ENCODE results near the gene GPRIN3. TPM values are rescaled to one million over a fixed set of nuclear protein-coding genes. Genes with fewer than 3 reads are reported as not detected.
"Not testable (repeated sequence)": the region's sequence is repeated elsewhere in the genome, so short reads cannot be mapped to it uniquely, and the experiment has no call there.

The GPRIN3 gene
- total RNA-seq, 2 donors from 2014 or later: 5.2 to 7.8 TPM

GRCh38 chr4:89256203-89256800 is 51.3 kb downstream of the GPRIN3 start:
- TF ChIP-seq, protein P1, sequence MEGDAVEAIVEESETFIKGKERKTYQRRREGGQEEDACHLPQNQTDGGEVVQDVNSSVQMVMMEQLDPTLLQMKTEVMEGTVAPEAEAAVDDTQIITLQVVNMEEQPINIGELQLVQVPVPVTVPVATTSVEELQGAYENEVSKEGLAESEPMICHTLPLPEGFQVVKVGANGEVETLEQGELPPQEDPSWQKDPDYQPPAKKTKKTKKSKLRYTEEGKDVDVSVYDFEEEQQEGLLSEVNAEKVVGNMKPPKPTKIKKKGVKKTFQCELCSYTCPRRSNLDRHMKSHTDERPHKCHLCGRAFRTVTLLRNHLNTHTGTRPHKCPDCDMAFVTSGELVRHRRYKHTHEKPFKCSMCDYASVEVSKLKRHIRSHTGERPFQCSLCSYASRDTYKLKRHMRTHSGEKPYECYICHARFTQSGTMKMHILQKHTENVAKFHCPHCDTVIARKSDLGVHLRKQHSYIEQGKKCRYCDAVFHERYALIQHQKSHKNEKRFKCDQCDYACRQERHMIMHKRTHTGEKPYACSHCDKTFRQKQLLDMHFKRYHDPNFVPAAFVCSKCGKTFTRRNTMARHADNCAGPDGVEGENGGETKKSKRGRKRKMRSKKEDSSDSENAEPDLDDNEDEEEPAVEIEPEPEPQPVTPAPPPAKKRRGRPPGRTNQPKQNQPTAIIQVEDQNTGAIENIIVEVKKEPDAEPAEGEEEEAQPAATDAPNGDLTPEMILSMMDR (IDR thresholded peaks at IDR 0.05): no peak
- Histone ChIP-seq H3K36me3 (no peaks in the 10 kb centered on the region), H3K4me3 (no peak overlapping the region), H3K4me1 (peaks cover 0 to 42% of the 10 kb centered on the region in 2 donors), H3K9me3 (no peaks in the 10 kb centered on the region), H3K27me3 (no peaks in the 10 kb centered on the region), H3K27ac (no peak overlapping the region)
- DNase-seq (ENCODE audit: low spot score): no peak

GRCh38 chr4:89254847-89255246 is 52.8 kb downstream of the GPRIN3 start:
- no peak for DNase-seq (ENCODE audit: low spot score)
- peaks cover 0 to 36% of the 10 kb centered on the region in 2 donors for H3K4me1 ChIP-seq
- no peak overlapping the region for H3K4me3 ChIP-seq
- H3K9me3 ChIP-seq: no peaks in the 10 kb centered on the region
- no peaks in the 10 kb centered on the region for H3K27me3 ChIP-seq
- no peak overlapping the region for H3K27ac ChIP-seq
- no peaks in the 10 kb centered on the region for H3K36me3 ChIP-seq
- TF ChIP-seq, protein P1 (IDR thresholded peaks at IDR 0.05): peak; percentile 48 to 80

DNA sequence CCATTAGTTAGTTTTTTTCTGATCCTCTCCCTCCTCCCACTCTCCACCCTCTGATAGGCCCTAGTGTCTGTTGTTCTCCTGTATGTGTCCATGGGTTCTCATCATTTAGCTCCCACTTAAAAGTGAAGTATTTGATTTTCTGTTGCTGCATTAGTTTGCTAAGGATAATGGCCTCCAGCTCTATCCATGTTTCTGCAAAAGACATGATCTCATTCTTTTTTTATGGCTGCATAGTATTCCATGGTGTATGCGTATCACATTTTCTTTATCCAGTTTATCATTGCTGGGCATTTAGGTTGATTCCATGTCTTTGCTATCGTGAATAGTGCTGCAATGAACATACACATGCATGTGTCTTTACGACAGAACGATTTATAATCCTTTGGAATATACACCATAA is 53.3 kb downstream of the GPRIN3 start:
- H3K36me3 ChIP-seq; DNase-seq (ENCODE audit: low spot score); H3K27ac ChIP-seq; H3K27me3 ChIP-seq; H3K4me3 ChIP-seq; H3K9me3 ChIP-seq: not testable (repeated sequence)
- H3K4me1 ChIP-seq: peaks cover 0 to 31% of the 10 kb centered on the region in 2 donors

DNA sequence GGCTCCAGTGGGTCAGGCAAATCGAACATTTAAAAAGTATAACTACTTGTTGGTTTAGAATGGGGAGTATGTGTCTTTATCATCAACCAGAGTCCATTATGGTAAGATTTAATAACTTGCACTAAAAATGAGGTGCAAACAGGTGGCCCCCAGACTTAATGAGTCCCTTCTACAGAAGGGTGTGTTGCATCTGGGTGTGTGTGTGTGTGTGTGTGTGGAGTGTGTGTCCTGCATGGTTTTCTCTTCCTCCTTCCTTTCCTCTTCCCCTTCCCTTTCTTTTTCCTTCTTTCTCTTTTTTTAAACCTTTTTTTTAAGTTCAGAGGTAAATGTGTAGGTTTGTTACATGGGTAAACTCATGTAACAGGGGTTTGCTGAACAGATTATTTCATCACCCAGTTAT is 53.7 kb downstream of the GPRIN3 start:
- peaks cover 6% of the 10 kb centered on the region for H3K36me3 ChIP-seq
- no peak for DNase-seq (ENCODE audit: low spot score)
- H3K27me3 ChIP-seq: no peaks in the 10 kb centered on the region
- H3K9me3 ChIP-seq: no peaks in the 10 kb centered on the region
- TF ChIP-seq, protein P1 (IDR thresholded peaks at IDR 0.05): no peak
- peaks cover 0 to 27% of the 10 kb centered on the region in 2 donors for H3K4me1 ChIP-seq
- no peak overlapping the region for H3K4me3 ChIP-seq
- H3K27ac ChIP-seq: no peak overlapping the region

- Histone ChIP-seq H3K27ac (no peak overlapping the region), H3K9me3 (no peaks in the 10 kb centered on the region)
- no peak for DNase-seq (ENCODE audit: low spot score)
These were observed 54.3 kb downstream of the GPRIN3 start for GRCh38 chr4:89253311-89253710.

GRCh38 chr4:89251396-89251795 is 56.2 kb downstream of the GPRIN3 start:
- Histone ChIP-seq H3K4me1 (peaks cover 0 to 7% of the 10 kb centered on the region in 2 donors), H3K4me3 (no peak overlapping the region), H3K36me3 (peaks cover 6% of the 10 kb centered on the region), H3K27me3 (no peaks in the 10 kb centered on the region), H3K27ac (no peak overlapping the region), H3K9me3 (no peaks in the 10 kb centered on the region)
- TF ChIP-seq, protein P1 (IDR thresholded peaks at IDR 0.05): no peak
- DNase-seq (ENCODE audit: low spot score): no peak

More at GRCh38 chr4:89253311-89253710, 54.3 kb downstream of the GPRIN3 start:
- Histone ChIP-seq H3K4me3 (no peak overlapping the region), H3K27me3 (no peaks in the 10 kb centered on the region), H3K4me1 (peaks cover 0 to 21% of the 10 kb centered on the region in 2 donors), H3K36me3 (peaks cover 6% of the 10 kb centered on the region)
- TF ChIP-seq, protein P1 (IDR thresholded peaks at IDR 0.05): no peak

All from right atrium auricular region (tissue), 2 donors.